IPS-NIHi7 (cell line): ENCODE measurements around the gene KLHL28.

Source experiments
- DNase-seq: peaks from one replicate; pipeline ENCODE4 v3.0.0; 2012; ENCODE audit warnings: mixed read lengths; ENCODE audit errors: extremely low spot score

KLHL28 gene

GRCh38 chr14:44960646-44961045, 1.1 kb downstream of the KLHL28 start:
- DNase-seq: no peak

GRCh38 chr14:44960146-44960545, 1.6 kb downstream of the KLHL28 start:
- no peak for DNase-seq

GRCh38 chr14:44959538-44959937, 2.2 kb downstream of the KLHL28 start:
- DNase-seq: no peak

GRCh38 chr14:44956866-44957265, 4.9 kb downstream of the KLHL28 start:
- no peak for DNase-seq

- DNase-seq: no peak
These were observed 6.2 kb downstream of the KLHL28 start for GRCh38 chr14:44955528-44955927.

GRCh38 chr14:44954750-44955149, 7.0 kb downstream of the KLHL28 start:
- DNase-seq: no peak

GRCh38 chr14:44952391-44953110, 9.2 kb downstream of the KLHL28 start:
- DNase-seq: no peak

GRCh38 chr14:44951051-44951450, 10.7 kb downstream of the KLHL28 start:
- no peak for DNase-seq

- no peak for DNase-seq
These were observed 16.5 kb downstream of the KLHL28 start for GRCh38 chr14:44945264-44945663.

GRCh38 chr14:44944107-44944506, 17.6 kb downstream of the KLHL28 start:
- DNase-seq: no peak

- DNase-seq: no peak
These were observed 19.3 kb downstream of the KLHL28 start for GRCh38 chr14:44942436-44942835.

GRCh38 chr14:44941591-44941990, 20.2 kb downstream of the KLHL28 start:
- no peak for DNase-seq

GRCh38 chr14:44940944-44941343, 20.8 kb downstream of the KLHL28 start:
- DNase-seq: no peak

GRCh38 chr14:44940211-44940610, 21.5 kb downstream of the KLHL28 start:
- no peak for DNase-seq

- no peak for DNase-seq
These were observed 24.2 kb downstream of the KLHL28 start for GRCh38 chr14:44937547-44937946.

GRCh38 chr14:44935155-44935554, 26.6 kb downstream of the KLHL28 start:
- no peak for DNase-seq

- DNase-seq: no peak
These were observed 33.0 kb downstream of the KLHL28 start for GRCh38 chr14:44928793-44929192.

- DNase-seq: no peak
These were observed 46.9 kb downstream of the KLHL28 start for GRCh38 chr14:44914849-44915248.

GRCh38 chr14:44912041-44912869, 49.5 kb downstream of the KLHL28 start:
- no peak for DNase-seq

- no peak for DNase-seq
These were observed 50.9 kb downstream of the KLHL28 start for GRCh38 chr14:44910821-44911220.

- no peak for DNase-seq
These were observed 60.1 kb downstream of the KLHL28 start for GRCh38 chr14:44901696-44902095.

- no peak for DNase-seq
These were observed 63.2 kb downstream of the KLHL28 start for GRCh38 chr14:44898551-44898950.

GRCh38 chr14:44897845-44898151, 63.9 kb downstream of the KLHL28 start:
- no peak for DNase-seq
